HepG2 (cell line): ENCODE data around the gene SKI. TPM values are rescaled to one million over a fixed set of nuclear protein-coding genes. Genes with fewer than 3 reads are reported as not detected.

Experiments
- LCORL ChIP-seq, 2 experiments: fragments of 450-650 bp in 1 of 2; sonication (generic) in 1 of 2; formaldehyde crosslinking in 1 of 2; IDR thresholded peaks; 2 replicates each; pipeline versions ENCODE4 v1.5.0 to v1.6.1; 2017 to 2020; ENCODE audit warnings: antibody characterized with exemption in 1 of 2, missing genetic modification reagents in 1 of 2
- NFYC ChIP-seq: IDR thresholded peaks from 2 replicates; pipeline ENCODE4 v1.6.1; 2016; ENCODE audit warnings: missing genetic modification reagents, missing compliant biosample characterization
- PAX8 ChIP-seq: sonication (generic); formaldehyde crosslinking; IDR thresholded peaks from 2 replicates; pipeline ENCODE4 v1.8.0; 2022; ENCODE audit warnings: mild to moderate bottlenecking, missing genetic modification reagents, borderline replicate concordance
- ZFP62 ChIP-seq: sonication (generic); formaldehyde crosslinking; IDR thresholded peaks from 2 replicates; pipeline ENCODE4 v1.4.0; 2020; ENCODE audit warnings: missing genetic modification reagents
- ZNF572 ChIP-seq: sonication (generic); formaldehyde crosslinking; IDR thresholded peaks from 2 replicates; pipeline ENCODE4 v1.5.1; 2020; ENCODE audit warnings: mild to moderate bottlenecking, missing genetic modification reagents
- ZNF598 ChIP-seq: sonication (generic); formaldehyde crosslinking; IDR thresholded peaks from 2 replicates; pipeline ENCODE4 v1.5.1; 2020; ENCODE audit warnings: mild to moderate bottlenecking, missing genetic modification reagents, borderline replicate concordance
- ZNF670 ChIP-seq: sonication (generic); formaldehyde crosslinking; IDR thresholded peaks from 2 replicates; pipeline ENCODE4 v1.8.0; 2022; ENCODE audit warnings: mild to moderate bottlenecking, missing genetic modification reagents, borderline replicate concordance
- polyA plus RNA-seq, 8 experiments: library from polyadenylated mRNA; depleted of rRNA in 3 of 8; stranded (reverse) in 7 of 8; unstranded in 1 of 8; fragments of >200 nt; fragmentation: Illumina TruSeq in 4 of 8; extraction: Trizol in 4 of 8; gene quantifications; 2 replicates each; pipeline versions ENCODE4 v1.2.1 to v1.2.3, GENCODE V29; 2011 to 2016; ENCODE audit warnings: low read depth in 4 of 8, missing spikeins in 1 of 8, mixed read lengths in 1 of 8; ENCODE audit not compliant: insufficient read depth in 1 of 8
- total RNA-seq, 5 experiments: library from RNA; depleted of rRNA; stranded (reverse); fragments of >200 nt; fragmentation: Illumina TruSeq; extraction: Trizol; gene quantifications; 2 replicates each; pipeline ENCODE4 v1.2.3, GENCODE V29; 2016; ENCODE audit warnings: low read depth in 1 of 5
- TF ChIP-seq, protein P1 (sequence below): sonication (generic); formaldehyde crosslinking; IDR thresholded peaks from 2 replicates; pipeline ENCODE4 v1.5.0; 2020; ENCODE audit warnings: missing genetic modification reagents
- TF ChIP-seq, protein P2 (sequence below): sonication (generic); formaldehyde crosslinking; IDR thresholded peaks from 2 replicates; pipeline ENCODE4 v1.4.0; 2020; ENCODE audit warnings: missing genetic modification reagents, borderline replicate concordance
- TF ChIP-seq, protein P3 (sequence below): sonication (generic); formaldehyde crosslinking; IDR thresholded peaks from 2 replicates; pipeline ENCODE4 v1.4.0; 2020; ENCODE audit warnings: missing genetic modification reagents
- TF ChIP-seq, protein P4 (sequence below), 2 experiments: sonication (generic) in 1 of 2; formaldehyde crosslinking in 1 of 2; IDR thresholded peaks; 2 replicates each; pipeline versions ENCODE4 v1.5.1 to v1.6.1; 2011 to 2020; ENCODE audit warnings: borderline replicate concordance in 1 of 2, low read depth in 1 of 2, low read length in 1 of 2, mild to moderate bottlenecking in 1 of 2, missing genetic modification reagents in 1 of 2, moderate library complexity in 1 of 2
- TF ChIP-seq, protein P5 (sequence below): sonication (generic); formaldehyde crosslinking; IDR thresholded peaks from 2 replicates; pipeline ENCODE4 v1.4.0; 2020; ENCODE audit warnings: missing genetic modification reagents, mild to moderate bottlenecking, borderline replicate concordance
- TF ChIP-seq, protein P6 (sequence below): sonication (generic); IDR thresholded peaks from 2 replicates; pipeline ENCODE4 v1.6.1; 2016; ENCODE audit warnings: low read depth, borderline replicate concordance

The SKI gene
- total and polyA plus RNA-seq, 2 of the 13 experiments (the other 11 are each of a cell fraction or from before 2014, with no cell fraction given): 4.7 to 6.9 TPM

DNA sequence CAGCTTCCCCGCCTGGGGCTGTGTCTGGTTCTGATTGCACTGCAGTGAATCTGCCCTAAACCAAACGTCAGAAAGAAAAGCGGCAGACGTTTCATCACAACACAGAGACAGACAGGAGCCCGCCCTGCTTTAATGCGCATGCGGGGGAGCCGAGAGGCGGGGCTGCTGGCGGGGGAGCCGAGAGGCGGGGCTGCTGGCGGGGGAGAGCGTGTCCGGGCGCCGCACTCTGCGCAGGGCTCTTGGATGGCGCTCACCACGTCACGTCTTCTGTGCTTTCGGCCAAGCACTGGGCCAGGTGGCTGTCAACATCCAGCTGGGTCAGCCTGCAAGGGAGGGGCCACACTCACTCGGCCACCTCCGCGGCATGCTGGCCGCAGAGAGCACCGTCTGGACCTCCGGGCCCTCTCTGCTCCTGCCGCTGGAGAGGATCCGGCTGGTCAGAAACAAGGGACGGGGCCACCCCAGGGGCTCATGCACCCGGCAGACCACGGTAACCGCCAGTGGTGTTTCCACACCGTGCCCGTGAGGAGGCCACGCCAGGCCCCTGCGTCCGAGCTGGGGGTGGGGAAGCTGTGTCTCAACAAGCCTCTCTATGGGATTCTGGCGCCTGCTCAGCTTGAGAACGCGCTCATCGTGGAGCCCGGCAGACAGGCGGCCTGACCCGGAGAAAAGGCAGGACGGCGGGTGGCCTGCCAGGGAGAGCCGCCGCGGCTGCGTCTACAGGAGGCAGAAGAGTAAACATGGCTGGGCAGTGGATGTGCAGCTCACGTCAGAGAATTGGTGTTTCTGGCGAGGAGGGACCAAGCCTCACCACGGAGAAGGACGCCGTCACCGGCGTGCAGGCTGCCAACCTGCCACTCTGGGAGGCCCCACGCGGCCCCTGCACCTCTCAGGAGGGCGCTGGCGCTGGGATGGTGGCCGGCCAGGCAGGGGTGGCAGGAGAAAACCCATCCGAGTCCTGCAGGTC lies 38.4 kb upstream of the SKI start (continued):
- TF ChIP-seq, protein P1, sequence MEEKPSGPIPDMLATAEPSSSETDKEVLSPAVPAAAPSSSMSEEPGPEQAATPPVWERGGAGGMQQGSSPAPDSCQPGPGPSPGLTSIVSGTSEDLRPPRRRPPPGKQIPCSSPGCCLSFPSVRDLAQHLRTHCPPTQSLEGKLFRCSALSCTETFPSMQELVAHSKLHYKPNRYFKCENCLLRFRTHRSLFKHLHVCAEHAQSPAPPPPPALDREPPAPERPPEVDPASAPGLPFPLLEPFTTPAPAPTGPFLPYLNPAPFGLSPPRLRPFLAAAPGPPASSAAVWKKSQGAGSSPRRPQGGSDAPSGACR (CRISPR knock-in tag): 0 out of 2 replicates have a peak, but pooled peaks have one; percentile 71
- TF ChIP-seq, protein P2, sequence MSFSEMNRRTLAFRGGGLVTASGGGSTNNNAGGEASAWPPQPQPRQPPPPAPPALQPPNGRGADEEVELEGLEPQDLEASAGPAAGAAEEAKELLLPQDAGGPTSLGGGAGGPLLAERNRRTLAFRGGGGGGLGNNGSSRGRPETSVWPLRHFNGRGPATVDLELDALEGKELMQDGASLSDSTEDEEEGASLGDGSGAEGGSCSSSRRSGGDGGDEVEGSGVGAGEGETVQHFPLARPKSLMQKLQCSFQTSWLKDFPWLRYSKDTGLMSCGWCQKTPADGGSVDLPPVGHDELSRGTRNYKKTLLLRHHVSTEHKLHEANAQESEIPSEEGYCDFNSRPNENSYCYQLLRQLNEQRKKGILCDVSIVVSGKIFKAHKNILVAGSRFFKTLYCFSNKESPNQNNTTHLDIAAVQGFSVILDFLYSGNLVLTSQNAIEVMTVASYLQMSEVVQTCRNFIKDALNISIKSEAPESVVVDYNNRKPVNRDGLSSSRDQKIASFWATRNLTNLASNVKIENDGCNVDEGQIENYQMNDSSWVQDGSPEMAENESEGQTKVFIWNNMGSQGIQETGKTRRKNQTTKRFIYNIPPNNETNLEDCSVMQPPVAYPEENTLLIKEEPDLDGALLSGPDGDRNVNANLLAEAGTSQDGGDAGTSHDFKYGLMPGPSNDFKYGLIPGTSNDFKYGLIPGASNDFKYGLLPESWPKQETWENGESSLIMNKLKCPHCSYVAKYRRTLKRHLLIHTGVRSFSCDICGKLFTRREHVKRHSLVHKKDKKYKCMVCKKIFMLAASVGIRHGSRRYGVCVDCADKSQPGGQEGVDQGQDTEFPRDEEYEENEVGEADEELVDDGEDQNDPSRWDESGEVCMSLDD (CRISPR knock-in tag): no peak
- TF ChIP-seq, protein P3, sequence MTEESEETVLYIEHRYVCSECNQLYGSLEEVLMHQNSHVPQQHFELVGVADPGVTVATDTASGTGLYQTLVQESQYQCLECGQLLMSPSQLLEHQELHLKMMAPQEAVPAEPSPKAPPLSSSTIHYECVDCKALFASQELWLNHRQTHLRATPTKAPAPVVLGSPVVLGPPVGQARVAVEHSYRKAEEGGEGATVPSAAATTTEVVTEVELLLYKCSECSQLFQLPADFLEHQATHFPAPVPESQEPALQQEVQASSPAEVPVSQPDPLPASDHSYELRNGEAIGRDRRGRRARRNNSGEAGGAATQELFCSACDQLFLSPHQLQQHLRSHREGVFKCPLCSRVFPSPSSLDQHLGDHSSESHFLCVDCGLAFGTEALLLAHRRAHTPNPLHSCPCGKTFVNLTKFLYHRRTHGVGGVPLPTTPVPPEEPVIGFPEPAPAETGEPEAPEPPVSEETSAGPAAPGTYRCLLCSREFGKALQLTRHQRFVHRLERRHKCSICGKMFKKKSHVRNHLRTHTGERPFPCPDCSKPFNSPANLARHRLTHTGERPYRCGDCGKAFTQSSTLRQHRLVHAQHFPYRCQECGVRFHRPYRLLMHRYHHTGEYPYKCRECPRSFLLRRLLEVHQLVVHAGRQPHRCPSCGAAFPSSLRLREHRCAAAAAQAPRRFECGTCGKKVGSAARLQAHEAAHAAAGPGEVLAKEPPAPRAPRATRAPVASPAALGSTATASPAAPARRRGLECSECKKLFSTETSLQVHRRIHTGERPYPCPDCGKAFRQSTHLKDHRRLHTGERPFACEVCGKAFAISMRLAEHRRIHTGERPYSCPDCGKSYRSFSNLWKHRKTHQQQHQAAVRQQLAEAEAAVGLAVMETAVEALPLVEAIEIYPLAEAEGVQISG (CRISPR knock-in tag): peak; percentile 59
- TF ChIP-seq, protein P4, sequence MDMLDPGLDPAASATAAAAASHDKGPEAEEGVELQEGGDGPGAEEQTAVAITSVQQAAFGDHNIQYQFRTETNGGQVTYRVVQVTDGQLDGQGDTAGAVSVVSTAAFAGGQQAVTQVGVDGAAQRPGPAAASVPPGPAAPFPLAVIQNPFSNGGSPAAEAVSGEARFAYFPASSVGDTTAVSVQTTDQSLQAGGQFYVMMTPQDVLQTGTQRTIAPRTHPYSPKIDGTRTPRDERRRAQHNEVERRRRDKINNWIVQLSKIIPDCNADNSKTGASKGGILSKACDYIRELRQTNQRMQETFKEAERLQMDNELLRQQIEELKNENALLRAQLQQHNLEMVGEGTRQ (IDR thresholded peaks at IDR 0.05; ENCODE audit: low read depth, low read length): no peak
- TF ChIP-seq, protein P4 (CRISPR knock-in tag; IDR thresholded peaks at IDR 0.05; ENCODE audit: borderline replicate concordance): no peak; the same call in 1 of the 2 replicates
- TF ChIP-seq, protein P5, sequence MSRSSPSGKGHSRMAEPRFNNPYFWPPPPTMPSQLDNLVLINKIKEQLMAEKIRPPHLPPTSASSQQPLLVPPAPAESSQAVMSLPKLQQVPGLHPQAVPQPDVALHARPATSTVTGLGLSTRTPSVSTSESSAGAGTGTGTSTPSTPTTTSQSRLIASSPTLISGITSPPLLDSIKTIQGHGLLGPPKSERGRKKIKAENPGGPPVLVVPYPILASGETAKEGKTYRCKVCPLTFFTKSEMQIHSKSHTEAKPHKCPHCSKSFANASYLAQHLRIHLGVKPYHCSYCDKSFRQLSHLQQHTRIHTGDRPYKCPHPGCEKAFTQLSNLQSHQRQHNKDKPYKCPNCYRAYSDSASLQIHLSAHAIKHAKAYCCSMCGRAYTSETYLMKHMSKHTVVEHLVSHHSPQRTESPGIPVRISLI (CRISPR knock-in tag): no peak; the same call in 1 of the 2 replicates
- TF ChIP-seq ZNF670 (CRISPR knock-in tag) (peak; percentile 94), NFYC (CRISPR knock-in tag) (peak; percentile 70), ZFP62 (CRISPR knock-in tag) (no peak), LCORL (IDR thresholded peaks at IDR 0.05) (no peak), LCORL (CRISPR knock-in tag; IDR thresholded peaks at IDR 0.05) (peak; percentile 69), PAX8 (CRISPR knock-in tag) (no peak), ZNF598 (CRISPR knock-in tag) (no peak), ZNF572 (CRISPR knock-in tag) (no peak)
- TF ChIP-seq, protein P6, sequence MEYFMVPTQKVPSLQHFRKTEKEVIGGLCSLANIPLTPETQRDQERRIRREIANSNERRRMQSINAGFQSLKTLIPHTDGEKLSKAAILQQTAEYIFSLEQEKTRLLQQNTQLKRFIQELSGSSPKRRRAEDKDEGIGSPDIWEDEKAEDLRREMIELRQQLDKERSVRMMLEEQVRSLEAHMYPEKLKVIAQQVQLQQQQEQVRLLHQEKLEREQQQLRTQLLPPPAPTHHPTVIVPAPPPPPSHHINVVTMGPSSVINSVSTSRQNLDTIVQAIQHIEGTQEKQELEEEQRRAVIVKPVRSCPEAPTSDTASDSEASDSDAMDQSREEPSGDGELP: peak; percentile 99
